ENCODE data around the gene NCKAP5.

DNA sequence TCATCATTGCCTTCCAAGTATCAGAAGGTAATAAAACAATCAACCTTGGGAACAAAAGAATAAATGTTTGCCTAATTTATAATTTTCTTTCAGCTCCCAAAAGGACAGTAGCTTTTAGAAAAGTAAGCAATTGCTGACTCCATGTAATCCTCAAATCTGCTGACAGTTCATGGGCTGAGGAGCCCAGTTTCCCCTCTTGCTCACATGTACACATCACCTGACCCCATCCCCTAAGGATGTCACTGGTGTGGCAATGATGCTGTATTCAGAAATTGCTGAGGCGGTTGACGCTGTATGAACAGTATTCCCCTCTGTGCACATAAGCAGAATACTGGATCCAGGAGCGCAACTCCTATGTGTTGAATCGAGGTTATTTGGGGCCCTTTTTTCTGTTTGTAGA lies 842.1 kb downstream of the NCKAP5 start:
- TF ChIP-seq, protein P1, sequence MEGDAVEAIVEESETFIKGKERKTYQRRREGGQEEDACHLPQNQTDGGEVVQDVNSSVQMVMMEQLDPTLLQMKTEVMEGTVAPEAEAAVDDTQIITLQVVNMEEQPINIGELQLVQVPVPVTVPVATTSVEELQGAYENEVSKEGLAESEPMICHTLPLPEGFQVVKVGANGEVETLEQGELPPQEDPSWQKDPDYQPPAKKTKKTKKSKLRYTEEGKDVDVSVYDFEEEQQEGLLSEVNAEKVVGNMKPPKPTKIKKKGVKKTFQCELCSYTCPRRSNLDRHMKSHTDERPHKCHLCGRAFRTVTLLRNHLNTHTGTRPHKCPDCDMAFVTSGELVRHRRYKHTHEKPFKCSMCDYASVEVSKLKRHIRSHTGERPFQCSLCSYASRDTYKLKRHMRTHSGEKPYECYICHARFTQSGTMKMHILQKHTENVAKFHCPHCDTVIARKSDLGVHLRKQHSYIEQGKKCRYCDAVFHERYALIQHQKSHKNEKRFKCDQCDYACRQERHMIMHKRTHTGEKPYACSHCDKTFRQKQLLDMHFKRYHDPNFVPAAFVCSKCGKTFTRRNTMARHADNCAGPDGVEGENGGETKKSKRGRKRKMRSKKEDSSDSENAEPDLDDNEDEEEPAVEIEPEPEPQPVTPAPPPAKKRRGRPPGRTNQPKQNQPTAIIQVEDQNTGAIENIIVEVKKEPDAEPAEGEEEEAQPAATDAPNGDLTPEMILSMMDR (IDR thresholded peaks at IDR 0.05 in 4 of 5, conservative IDR thresholded peaks at IDR 0.05 in 1 of 5): no peak
- no peak for TF ChIP-seq POLR2A (IDR thresholded peaks at IDR 0.05)
